NK-92 treated with Interleukin-12 subunit alpha and Interleukin-12 subunit beta, amount 100 ng/mL, for 24 hours (cell line): ENCODE data around the gene GYS2.
"Not testable (repeated sequence)": the region's sequence is repeated elsewhere in the genome, so short reads cannot be mapped to it uniquely, and the experiment has no call there.

Source experiments
- DNase-seq: peaks from one replicate; lab custom pipeline; 2025; lab: John Stamatoyannopoulos, UW

The GYS2 gene

DNA sequence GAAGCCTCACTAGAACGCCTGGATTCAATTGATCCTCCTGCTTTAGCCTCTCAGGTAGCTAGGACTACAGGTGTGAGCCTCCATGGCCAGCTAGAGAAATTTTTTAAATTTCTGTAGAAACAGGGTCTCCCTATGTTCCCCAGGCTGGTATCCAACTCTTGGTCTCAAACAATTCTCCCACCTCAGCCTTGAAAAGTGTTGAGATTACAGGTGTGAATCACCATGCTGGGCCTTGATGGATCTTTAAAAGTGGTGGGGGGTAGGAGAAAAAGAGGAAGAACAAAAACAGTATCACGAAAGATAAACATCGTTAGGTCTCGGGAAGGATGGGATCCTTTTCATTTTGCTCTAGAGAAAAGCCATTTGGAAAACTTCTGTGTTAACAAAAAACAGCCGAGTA, 4.5 kb downstream of the GYS2 start:
- no peak for DNase-seq

DNA sequence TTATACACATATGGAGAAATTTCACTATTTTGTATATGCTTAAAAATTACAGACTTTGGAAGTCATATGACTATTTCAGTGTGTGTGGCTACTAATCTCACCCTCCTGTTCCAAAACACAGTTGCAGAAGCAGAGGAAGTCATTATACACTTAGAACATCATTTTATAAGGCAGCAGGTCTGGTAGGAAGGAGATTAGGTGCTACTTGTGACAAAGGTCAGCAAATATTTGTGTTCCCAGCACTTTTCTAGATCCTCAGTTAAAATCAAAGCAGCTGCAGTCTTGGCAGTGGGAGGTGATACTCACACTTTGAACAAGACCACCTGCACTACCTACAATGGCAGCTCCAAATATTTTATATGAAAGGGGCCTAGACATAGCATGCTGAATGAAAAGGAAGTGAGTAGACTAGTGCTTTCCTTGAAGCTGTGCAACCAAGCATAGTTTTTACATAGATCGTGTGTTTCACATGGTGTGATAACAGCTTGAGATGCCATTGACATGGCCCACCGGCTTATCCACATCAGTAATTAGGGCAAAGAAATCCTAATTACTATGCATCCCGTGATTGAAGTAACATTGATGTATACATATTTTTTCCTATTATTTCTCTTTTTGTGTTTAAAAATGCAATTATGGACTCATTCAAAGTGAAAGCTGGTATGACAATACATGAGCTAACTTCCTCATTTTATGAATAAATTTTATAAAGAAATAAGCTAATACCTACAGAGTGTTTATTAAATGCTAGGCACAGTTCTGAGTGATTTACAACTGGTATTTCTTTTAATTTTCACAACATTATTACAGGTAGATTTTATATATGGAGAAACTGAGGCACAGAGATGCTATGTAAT, 5.3 kb downstream of the GYS2 start:
- DNase-seq: no peak

DNA sequence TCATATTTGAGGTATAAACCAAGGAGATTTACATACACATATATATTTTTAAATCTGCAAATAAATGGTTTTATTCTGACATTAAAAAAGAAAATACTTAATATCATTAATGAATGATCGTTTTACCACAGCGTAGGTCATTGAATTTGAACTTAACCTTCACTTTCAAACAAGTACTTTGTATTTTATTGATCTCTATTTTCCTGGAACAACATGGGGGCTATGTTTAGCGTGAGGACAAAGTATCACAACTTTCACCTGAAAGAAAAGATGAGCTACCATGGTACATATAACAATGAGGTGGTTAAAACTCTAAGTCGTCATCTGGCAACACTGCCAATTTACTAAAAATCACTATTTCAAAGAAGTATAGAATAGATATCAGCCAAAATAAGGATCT, 6.0 kb downstream of the GYS2 start:
- no peak for DNase-seq

DNA sequence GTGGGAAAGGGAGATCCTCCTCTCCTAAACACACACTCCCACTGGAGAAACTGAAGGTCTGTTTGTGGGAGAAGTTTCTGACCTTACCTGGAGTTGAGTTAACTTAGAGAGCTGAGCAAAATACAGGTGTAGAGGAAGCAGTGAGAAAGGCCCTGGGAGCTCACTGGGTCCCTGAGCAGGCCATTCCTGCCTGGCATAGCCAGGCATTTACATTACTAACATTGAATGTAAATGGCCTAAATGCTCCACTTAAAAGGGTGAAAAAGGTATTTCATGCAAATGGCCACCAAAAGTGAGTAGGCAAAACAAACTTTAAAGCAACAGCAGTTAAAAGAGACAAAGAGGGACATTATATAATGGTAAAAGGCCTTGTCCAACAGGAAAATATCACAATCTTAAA, 9.3 kb downstream of the GYS2 start:
- not testable (repeated sequence) for DNase-seq

DNA sequence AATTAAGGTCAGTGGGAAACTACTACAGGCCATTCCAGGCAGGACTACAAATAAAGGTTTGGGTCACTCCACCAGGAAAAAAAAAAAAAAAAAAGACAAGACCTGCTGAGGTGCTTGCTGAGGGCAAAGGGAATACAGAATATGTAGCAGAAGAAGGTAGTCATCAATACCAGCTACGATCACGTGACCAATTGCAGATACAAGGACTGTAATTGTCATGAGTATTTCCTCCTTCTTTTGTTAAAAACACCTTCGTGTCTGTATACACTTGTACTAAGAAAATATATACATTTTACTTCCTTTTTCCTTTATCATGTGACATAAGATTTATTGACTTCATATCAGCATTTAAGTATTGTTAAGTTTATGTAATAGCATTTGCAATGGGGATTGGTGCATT, 19.2 kb downstream of the GYS2 start:
- DNase-seq: no peak

DNA sequence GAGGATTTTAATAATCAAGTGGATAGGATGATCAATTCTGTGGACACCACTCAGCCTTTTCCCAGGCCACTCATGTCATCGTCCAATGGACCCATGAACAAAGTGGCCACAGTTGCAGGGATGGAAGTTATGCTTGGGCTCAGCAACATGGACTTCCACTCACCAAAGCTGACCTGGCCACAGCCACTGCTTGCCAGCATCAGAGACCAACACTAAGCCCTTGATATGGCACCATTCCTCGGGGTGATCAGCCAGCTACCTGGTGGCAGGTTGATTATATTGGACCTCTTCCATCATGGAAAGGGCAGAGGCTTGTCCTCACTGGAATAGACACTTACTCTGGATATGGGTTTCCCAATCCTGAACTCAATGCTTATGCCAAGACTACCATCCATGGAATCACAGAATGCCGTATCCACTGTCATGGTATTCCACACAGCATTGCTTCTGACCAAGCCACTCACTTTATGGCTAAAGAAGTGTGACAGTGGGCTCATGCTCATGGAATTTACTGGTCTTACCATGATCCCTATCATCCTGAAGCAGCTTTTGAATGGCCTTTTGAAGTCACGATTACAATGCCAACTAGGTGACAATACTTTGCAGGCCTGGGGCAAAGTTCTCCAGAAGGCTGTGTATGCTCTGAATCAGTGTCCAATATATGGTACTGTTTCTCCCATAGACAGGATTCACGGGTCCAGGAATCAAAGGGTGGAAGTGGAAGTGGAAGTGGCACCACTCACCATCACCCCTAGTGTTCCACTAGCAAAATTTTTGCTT, 20.1 kb downstream of the GYS2 start:
- DNase-seq: not testable (repeated sequence)

DNA sequence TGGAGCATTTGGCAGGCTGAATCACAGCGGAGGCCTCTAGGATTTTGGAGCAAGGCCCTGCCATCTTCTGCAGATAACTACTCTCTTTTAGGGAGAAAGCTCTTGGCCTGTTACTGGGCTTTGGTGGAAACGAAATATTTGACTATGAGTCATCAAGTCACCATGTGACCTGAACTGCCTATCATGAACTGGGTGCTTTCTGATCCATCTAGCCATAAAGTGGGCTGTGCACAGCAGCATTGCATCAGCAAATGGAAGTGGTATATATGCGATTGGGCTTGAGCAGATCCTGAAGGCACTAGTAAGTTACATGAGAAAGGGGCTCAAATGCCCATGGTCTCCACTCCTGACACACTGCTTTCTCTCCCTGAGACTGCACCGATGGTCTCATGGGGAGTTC, 21.1 kb downstream of the GYS2 start:
- DNase-seq: no peak

DNA sequence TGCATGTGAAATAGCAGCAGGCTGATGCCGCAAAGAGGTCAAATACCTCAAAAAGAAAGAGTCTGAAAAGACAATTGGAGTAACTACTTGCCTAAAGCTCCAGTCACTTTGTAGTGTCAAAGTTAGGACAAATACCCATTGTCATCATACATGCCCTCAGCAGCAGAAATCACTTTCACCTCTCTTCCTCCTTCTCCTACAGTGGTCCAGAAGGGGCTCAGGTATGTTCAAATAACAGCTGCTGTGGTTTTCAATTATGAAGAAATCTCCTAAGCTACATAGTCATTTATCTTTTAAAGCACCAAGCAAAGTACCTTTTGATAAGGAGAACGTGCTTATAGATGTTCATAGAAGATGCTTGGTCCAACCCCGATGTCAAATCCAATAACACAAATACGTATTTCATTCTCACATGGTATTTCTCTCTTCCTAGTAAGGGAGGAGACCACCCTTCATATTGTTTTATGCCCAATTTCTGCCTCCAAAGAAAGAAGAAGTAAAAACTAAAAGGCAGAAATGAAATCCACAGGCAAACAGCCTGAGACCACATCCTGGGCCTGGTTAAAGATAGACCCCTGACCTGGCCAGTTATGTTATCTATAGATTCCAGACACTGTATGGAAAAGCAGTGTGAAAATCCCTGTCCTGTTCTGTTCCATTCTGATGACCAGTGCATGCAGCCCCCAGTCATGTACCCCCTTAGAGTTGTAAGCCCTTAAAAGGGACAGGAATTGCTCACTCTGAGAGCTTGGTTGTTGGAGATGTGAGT, 23.7 kb downstream of the GYS2 start:
- no peak for DNase-seq

DNA sequence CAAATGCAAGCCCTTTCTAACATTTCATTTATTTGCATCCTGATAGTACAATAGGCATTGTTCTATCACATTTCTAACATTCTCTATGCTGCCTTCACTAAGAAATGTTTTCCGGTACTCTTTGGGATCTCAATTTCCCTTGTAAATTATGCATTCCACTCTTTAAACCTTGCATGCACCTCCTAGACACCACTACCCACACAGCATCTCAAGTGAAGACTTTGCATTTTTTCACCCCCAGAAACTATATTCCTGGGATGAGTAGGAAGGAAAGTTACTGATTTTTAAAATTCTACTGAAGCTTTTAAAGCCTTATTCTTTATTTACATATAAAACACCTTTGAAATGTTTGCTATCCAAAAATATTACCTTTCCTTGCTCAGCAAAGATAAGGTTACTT, 27.1 kb downstream of the GYS2 start:
- DNase-seq: no peak

DNA sequence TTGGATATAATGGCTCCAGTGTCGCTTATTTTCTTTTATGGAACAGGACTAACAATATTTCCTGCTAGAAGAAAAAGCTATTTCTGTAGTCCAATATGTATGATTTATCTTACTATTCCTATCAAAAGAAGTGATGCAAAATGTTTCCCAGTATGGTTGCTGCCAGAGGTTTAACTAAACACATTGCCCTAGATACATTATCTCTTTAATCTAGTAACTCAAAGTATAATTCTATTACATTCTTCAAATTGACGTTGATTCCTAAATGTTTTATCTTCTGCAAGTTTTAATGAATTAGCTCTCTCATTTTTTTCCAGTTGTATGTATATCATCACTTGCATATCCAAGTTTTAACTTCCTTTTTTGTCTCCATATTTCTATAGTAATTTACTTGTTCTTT, 28.2 kb downstream of the GYS2 start:
- no peak for DNase-seq

DNA sequence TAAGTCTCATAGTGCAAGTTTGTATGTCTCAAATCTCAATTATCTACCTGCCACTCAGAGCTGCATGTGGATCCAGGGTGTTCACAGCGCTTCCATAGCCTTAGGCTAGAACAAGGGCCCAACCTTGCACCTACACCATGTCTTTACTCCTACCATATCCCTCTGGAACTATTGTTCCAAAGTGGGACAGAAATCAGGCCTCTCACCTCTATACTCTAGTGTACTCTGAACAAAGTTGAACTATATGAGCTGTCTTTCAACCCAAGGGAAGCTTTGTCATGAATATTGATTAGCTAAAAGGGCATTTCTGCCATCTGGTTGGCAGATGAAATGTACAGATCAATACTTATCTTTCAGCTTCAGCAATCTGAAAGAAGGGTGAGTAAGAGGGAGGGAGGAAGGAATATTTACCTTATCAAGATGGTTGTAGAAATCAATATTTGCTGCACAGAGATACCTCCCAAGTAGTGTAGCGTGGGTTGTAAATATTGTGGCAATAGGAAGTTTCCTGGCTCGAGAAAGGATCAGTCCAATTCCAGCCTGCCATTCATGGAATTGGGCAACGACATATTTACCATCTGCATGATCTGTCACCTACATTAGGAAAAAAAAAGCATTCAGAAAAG, 30.8 kb downstream of the GYS2 start:
- DNase-seq: no peak

DNA sequence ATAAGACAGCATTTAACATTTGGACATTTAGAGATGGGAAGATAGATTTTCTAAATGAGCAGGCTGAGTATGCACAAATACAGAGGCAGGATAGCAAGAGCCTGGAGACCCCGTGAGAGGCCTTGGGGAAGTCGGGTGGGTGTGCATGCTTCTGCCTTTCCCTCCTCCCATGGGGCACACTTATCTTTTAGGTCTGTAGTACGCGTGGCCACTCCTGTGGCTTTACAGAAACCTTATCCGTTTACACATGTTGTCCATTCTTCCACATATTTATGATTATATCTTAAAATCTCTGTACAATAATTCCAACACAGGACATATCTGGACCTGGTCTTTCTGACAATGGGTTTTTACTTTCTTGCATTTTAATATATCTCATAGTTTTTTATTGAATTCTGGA, 33.6 kb downstream of the GYS2 start:
- no peak for DNase-seq

DNA sequence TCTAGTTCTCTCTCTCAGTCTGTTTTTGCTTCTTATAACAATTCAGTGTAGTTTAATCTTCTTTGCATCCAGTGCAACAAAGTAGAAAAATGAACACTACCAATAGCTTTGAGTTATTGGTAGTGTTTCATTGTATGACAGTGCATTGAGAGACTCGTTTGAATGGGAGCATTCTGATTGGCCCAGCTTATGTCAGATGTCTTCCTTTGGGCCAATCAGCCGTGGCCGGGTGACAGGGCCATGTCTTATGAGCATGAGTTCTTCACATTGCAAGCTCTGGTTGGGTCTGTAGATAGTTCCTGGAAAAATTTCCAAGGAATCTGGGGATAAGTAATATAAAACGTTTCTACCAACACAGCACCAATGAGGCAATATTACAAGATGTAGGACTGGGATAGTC, 36.5 kb downstream of the GYS2 start:
- no peak for DNase-seq

DNA sequence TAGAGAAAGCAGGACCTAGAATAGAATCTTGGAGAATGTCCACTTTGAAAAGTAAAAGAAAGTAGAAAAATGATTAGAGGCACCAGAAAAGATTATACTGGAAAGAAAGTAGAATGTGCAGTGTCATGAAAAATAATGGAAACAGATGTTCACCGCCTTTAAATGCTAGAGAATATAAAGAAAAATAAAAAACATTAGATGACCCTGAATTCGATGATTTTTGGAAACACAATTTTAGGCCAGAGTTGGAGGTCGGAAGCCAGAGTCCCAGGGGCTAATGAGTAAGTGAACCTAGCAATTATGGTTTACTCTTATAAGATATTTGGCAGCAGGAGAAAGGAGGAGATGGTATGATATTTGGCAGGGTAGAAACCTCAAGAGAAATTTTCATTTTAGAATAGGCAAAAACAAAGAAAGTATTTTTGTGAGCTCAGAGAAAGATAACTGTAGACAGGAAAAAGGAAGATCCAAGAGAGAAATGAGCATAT, 37.7 kb downstream of the GYS2 start:
- DNase-seq: no peak

DNA sequence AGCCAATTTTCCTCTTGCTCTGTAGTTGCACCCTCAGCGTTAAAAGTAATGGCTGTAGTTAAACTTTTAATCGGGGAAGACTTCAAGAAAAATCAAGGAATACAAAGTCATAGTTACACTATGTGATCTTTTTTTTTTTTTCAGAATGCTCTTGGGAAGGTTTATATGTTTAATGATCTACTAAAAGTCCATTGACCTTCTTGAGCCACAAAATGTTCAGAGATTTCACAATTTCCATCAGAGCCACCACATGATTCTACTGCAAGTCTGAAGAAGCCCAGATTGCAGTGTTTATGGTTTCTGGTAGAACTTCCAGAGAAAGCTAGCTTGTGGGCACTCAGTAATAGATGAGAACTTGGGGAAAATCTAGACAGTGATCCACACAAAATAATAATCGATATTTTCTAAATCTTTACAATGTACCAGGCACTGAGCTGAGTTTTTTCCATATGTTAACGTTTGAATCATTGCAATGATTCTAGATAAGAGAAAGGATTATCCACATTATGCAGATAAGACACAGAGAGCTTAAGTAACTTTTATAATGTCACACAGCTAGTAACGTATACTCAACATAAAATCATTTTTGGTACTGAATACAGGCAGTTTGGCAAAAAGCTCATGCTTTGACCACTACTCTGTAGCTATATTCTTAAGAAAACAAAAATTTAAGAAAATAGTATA, 38.3 kb downstream of the GYS2 start:
- DNase-seq: no peak

DNA sequence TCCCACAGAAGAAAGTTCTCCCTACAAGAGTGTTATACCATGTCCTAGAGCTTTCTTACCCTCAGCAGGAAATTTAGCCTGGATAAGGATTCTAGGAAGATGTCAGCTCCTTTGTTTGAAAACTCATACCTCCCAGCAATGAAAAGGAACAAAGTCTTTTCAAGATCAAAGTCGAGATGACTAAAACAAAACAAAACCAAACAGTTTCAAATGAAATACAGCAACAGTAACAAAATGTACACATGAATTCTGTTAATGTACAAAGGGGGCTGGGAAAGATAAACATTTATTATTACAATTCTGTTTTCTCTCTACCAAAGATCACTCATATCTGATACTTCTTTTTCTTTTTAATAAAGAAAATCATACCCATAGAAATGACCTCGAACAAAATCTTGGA, 41.8 kb downstream of the GYS2 start:
- DNase-seq: no peak

DNA sequence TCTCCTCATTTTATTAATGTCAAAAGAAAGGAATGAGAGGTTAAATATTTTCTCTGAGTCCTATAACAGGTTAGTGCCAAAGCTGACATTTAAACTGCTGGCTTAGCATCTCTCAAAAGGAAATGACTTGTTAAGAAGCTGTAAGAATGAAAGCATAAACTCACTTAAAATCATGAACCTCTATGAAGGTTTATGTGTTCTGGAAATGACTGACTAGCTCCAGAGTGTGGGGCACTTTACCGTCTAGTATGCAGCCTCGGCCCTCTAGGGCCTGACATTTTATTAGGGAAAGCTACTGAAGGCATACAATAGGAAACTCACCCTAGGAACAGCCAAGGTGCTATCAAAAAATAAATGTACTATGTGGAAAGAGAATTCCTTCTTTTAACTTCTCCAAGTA, 43.5 kb downstream of the GYS2 start:
- no peak for DNase-seq

DNA sequence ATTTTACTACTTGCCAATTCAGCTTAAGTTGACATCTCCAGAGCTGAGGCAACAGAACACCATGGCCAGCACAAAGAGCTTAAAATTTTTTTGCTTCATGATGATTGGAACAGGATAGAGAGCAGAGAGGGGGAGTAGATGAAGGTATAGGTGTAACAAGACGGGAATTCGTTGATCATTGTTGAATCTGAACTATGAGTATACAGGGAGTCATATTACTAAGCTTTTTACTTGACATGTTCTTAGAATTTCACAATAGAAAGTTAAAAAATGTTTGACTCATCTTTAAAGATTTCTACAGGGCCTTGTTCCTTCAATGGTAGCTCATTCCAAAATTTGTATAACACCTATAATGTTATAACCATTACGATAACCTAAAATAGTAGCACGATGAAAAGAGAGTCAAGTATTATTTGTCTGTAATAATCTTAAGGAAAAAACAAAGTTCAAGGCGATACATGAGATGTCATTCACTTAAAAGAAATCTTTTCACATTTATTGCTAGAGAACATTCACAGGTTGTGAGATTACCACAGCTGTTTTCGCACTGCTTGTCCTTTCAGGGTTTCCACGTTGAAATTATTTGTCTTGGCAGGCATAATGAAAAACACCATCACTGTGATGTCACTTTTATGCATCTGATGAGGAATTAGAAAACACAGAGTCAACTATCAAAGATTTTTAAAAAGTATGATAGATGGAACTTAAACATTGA, 44.6 kb downstream of the GYS2 start:
- no peak for DNase-seq

DNA sequence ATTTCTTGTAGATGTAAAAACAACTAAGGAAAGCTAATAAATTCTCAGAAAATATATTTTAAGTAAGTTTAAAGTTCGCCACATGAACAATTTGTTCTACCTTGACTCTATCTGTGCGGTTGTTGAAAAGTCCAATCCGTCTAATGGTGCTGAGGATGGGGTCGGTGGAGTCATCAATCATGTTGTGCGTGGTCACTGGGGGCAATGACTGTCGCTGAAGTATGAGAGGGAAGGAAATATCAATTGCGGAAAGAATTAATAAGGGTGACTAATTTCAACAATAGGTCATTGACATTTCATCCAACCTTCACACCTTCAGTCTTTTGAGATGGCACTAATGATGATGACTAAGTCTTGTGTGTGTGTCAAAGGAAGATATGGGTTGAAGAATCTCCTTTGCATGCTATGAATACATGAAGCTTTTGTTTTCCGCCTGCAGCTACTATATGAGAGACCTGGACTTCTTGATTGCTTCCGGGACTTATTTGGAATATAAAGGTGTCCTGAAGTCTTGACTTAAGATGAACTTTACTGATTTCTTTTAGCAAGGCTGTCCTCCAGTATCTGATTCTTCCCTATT, 46.5 kb downstream of the GYS2 start:
- DNase-seq: no peak

DNA sequence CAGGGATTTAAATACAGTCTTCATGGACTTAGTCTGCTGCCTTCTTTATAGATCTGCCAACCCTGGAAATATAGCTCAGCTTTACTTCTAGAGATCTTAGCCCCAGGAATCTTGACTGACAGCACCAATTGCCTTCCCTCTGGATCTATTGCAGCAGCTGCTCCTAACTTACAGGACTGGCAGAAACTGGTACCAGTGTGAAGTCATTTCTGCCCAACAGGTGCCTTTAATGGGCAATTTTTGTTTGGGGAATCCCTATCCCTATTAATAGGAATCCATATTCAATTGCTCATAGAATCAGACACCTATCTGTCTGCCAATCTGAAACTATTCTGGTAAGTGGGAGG, 51.3 kb downstream of the GYS2 start:
- no peak for DNase-seq
